GM12878 (cell line): ENCODE results near the gene PBLD. TPM values are rescaled to one million over a fixed set of nuclear protein-coding genes. Genes with fewer than 3 reads are reported as not detected.

Source experiments
- ATAC-seq: fragments of 200-7000 bp; cut with Tn5 transposase; 3 replicates; pipeline ENCODE4 v1.9.1; 2020; ENCODE audit warnings: mild to moderate bottlenecking, moderate library complexity
- BruUV-seq: library from RNA; stranded (reverse); fragments of 400-500 nt; replicated peaks from 2 replicates; lab custom pipeline; 2021; lab: Mats Ljungman, UMichigan
- CTCF ChIA-PET: fragments of 300-600 bp; sonication (Branson Sonifier 250); formaldehyde crosslinking; extraction: SDS; loops from one replicate; lab custom pipeline; 2021; ENCODE audit warnings: inconsistent platforms; lab: Yijun Ruan, JAX
- POLR2A ChIA-PET: fragments of 350-600 bp; formaldehyde crosslinking; extraction: SDS; loops from one replicate; lab custom pipeline; 2021; ENCODE audit warnings: inconsistent platforms; lab: Charles Lee
- RAD21 ChIA-PET: fragments of 300-600 bp; sonication (Branson Sonifier 250); formaldehyde crosslinking; loops from one replicate; lab custom pipeline; 2023; ENCODE audit warnings: antibody characterized with exemption; ENCODE audit not compliant: unreplicated experiment; lab: Charles Lee
- SMC1A ChIA-PET: fragments of 300-600 bp; sonication (Branson Sonifier 250); formaldehyde crosslinking; loops from one replicate; lab custom pipeline; 2023; ENCODE audit not compliant: unreplicated experiment, uncharacterized antibody; lab: Charles Lee
- DNase-seq: peaks from one replicate; pipeline ENCODE4 v3.0.0-alpha.2; 2011; ENCODE audit warnings: low read depth, low spot score
- FAIRE-seq: peaks from 3 replicates; lab custom pipeline; 2011; peaks lifted over from hg19 to GRCh38; lab: Jason Lieb, UNC
- H2AFZ ChIP-seq: 2 replicates; pipeline ENCODE4 v1.6.0; 2011; ENCODE audit warnings: low read depth, low read length, control low read depth; ENCODE audit not compliant: control insufficient read depth
- H3K27ac ChIP-seq: 2 replicates; pipeline ENCODE4 v1.5.1; 2011; ENCODE audit warnings: control low read depth; ENCODE audit not compliant: control insufficient read depth, insufficient read depth
- H3K27me3 ChIP-seq, 2 experiments: replicated peaks in 1 of 2; 2 replicates each; pipeline versions ENCODE4 v1.6.0 to v1.6.1; 2011; ENCODE audit warnings: low read length in 1 of 2; ENCODE audit not compliant: control insufficient read depth in 2 of 2, insufficient read depth in 2 of 2
- H3K36me3 ChIP-seq, 2 experiments: 2 replicates each; pipeline ENCODE4 v1.5.1; 2011; ENCODE audit warnings: low read length in 1 of 2; ENCODE audit not compliant: control insufficient read depth in 2 of 2, insufficient read depth in 2 of 2
- H3K4me1 ChIP-seq: 2 replicates; pipeline ENCODE4 v1.6.1; 2011; ENCODE audit warnings: mild to moderate bottlenecking, low read length, moderate library complexity, mixed read lengths; ENCODE audit not compliant: control insufficient read depth, insufficient read depth
- H3K4me2 ChIP-seq: 2 replicates; pipeline ENCODE4 v1.6.0; 2011; ENCODE audit warnings: control low read depth; ENCODE audit not compliant: control insufficient read depth, insufficient read depth
- H3K4me3 ChIP-seq: fragments of 200-600 bp; sonication (generic); 2 replicates; pipeline ENCODE4 v1.5.1; 2016
- H3K79me2 ChIP-seq: 2 replicates; pipeline ENCODE4 v1.6.0; 2011; ENCODE audit warnings: low read length; ENCODE audit not compliant: control insufficient read depth, insufficient read depth
- H3K9ac ChIP-seq: 2 replicates; pipeline ENCODE4 v1.8.0; 2011; ENCODE audit warnings: low read length, control low read depth, mixed read lengths; ENCODE audit not compliant: control insufficient read depth, insufficient read depth
- H3K9me3 ChIP-seq: replicated peaks from 3 replicates; pipeline ENCODE4 v1.5.1; 2011; ENCODE audit warnings: mild to moderate bottlenecking, low read length; ENCODE audit not compliant: control insufficient read depth, insufficient read depth
- H4K20me1 ChIP-seq: 2 replicates; pipeline ENCODE4 v1.6.0; 2011; ENCODE audit not compliant: control insufficient read depth, insufficient read depth
- BCL3 ChIP-seq: IDR thresholded peaks from 2 replicates; pipeline ENCODE4 v1.6.1; 2011; ENCODE audit warnings: borderline replicate concordance, low read depth, mild to moderate bottlenecking, moderate library complexity, low read length; ENCODE audit not compliant: insufficient read depth, poor library complexity, severe bottlenecking
- CTCF ChIP-seq, 3 experiments: IDR thresholded peaks in 2 of 3; conservative IDR thresholded peaks in 1 of 3; 2 replicates each; pipeline ENCODE4 v1.5.1; 2011; ENCODE audit warnings: low read depth in 3 of 3, low read length in 3 of 3, mild to moderate bottlenecking in 3 of 3, control low read depth in 2 of 3, moderate library complexity in 2 of 3, inconsistent platforms in 1 of 3, mixed read lengths in 1 of 3; ENCODE audit not compliant: control insufficient read depth in 2 of 3, insufficient read depth in 1 of 3; ENCODE audit errors: extremely low read depth in 1 of 3
- NFYA ChIP-seq: IDR thresholded peaks from 2 replicates; pipeline ENCODE4 v1.6.1; 2011; ENCODE audit warnings: low read depth, mild to moderate bottlenecking, low read length, improper control_type of control experiment, borderline replicate concordance
- RAD21 ChIP-seq: IDR thresholded peaks from 2 replicates; pipeline ENCODE4 v1.6.1; 2011; ENCODE audit warnings: mild to moderate bottlenecking, low read depth, low read length, moderate library complexity; ENCODE audit not compliant: insufficient read depth
- RELA ChIP-seq: fragments of 450-650 bp; IDR thresholded peaks from 2 replicates; pipeline ENCODE4 v1.8.0; 2014; ENCODE audit warnings: borderline replicate concordance; ENCODE audit not compliant: partially characterized antibody
- RUNX3 ChIP-seq: IDR thresholded peaks from 2 replicates; pipeline ENCODE4 v1.6.1; 2012; ENCODE audit warnings: low read length, inconsistent platforms
- SMC3 ChIP-seq: IDR thresholded peaks from 2 replicates; pipeline ENCODE4 v1.6.1; 2011; ENCODE audit warnings: low read length, improper control_type of control experiment, borderline replicate concordance
- YY1 ChIP-seq: IDR thresholded peaks from 2 replicates; pipeline ENCODE4 v1.6.1; 2011; ENCODE audit warnings: low read depth, mild to moderate bottlenecking, low read length
- WGBS: methylation state at CpG from one replicate; pipeline ENCODE4 v1.1.6; 2016; ENCODE audit warnings: low lambda C conversion rate; ENCODE audit not compliant: insufficient replicate concordance, insufficient coverage; ENCODE audit errors: missing lambda C conversion rate; 5-methylcytosine and 5-hydroxymethylcytosine counted together
- in situ Hi-C: fragments of 300-500 bp; cut with MboI; formaldehyde crosslinking; loops from 9 replicates; pipeline ENCODE4 v1.14.3; 2018; ENCODE audit warnings: mixed read lengths
- intact Hi-C: fragments of 100-400 bp; cut with micrococcal nuclease; formaldehyde crosslinking; loops from one replicate; pipeline ENCODE4 v1.14.2; 2022; ENCODE audit not compliant: unreplicated experiment
- polyA plus RNA-seq, 11 experiments: library from polyadenylated mRNA; depleted of rRNA in 4 of 11; unstranded in 6 of 11; stranded (reverse) in 5 of 11; fragments of >200 nt; fragmentation: Nextera tagmentation in 4 of 11; fragmentation: Illumina TruSeq in 1 of 11; extraction: Ambion mirVana in 4 of 11; extraction: Trizol in 1 of 11; gene quantifications; 1 replicate in 1 of 11; 2 replicates in 10 of 11; pipeline versions ENCODE4 v1.2.1 to v1.2.3, GENCODE V29; 2011 to 2016; ENCODE audit warnings: inconsistent platforms in 2 of 11, missing spikeins in 2 of 11, low read depth in 1 of 11
- total RNA-seq, 4 experiments: library from RNA; depleted of rRNA in 3 of 4; stranded (reverse); fragments of >200 nt in 3 of 4; fragmentation: Illumina TruSeq in 1 of 4; extraction: Trizol in 1 of 4; gene quantifications; 2 replicates each; pipeline versions ENCODE4 v1.2.1 to v1.2.3, GENCODE V29; 2013 to 2021

PBLD gene
- total and polyA plus RNA-seq, 10 of the 15 experiments (the other 5 are each of a cell fraction or from before 2014, with no cell fraction given): 0.68 to 2.8 (median 1.7) TPM

GRCh38 chr10:68348265-68348741, 15.6 kb upstream of the PBLD start:
- ChIA-PET RAD21 (interaction anchor here (0.7 to 1.6 kb wide), 6 partner anchors 16 to 493 kb away, joined by 3 to 8 read pairs (median 3); partner anchors contain the start of genes HNRNPH3 and PBLD), POLR2A (interaction anchor here (0.6 to 1.5 kb wide), 4 partner anchors 15 to 735 kb away, joined by 3 to 4 read pairs (median 4); partner anchors contain the start of gene HNRNPH3), CTCF (interaction anchor here (0.6 to 3.0 kb wide), 17 partner anchors 9 to 576 kb away, joined by 3 to 32 read pairs (median 4); partner anchors contain the start of genes HNRNPH3 and PBLD), SMC1A (interaction anchor here (0.7 to 2.5 kb wide), 16 partner anchors 9 to 560 kb away, joined by 3 to 24 read pairs (median 4); partner anchors contain the start of genes HNRNPH3 and PBLD)
- Histone ChIP-seq H3K27ac (no peak overlapping the region), H3K4me3 (no peak overlapping the region), H3K9me3 (no peaks in the 10 kb centered on the region), H3K9ac (no peak overlapping the region), H2AFZ (no peak overlapping the region), H3K27me3 (no peaks in the 10 kb centered on the region), H3K36me3 (peaks cover 0 to 15% of the 10 kb centered on the region in 2 experiments; a peak in 1 of 4 replicates), H3K4me2 (no peak overlapping the region), H4K20me1 (no peaks in the 10 kb centered on the region), H3K4me1 (no peaks in the 10 kb centered on the region), H3K79me2 (no peaks in the 10 kb centered on the region)
- intact Hi-C loops (loop anchor here (1.0 to 2.0 kb wide), 2 partner anchors 136 to 493 kb away; no protein-coding TSS in a partner anchor), in situ Hi-C loops (no loop called here)
- TF ChIP-seq RELA (no peak), BCL3 (no peak), YY1 (0 out of 2 replicates have a peak, but pooled peaks have one; percentile 12), RUNX3 (peak; percentile 7; the same call in 1 of the 2 replicates), RAD21 (peak; percentile 54), SMC3 (peak; percentile 50; the same call in 1 of the 2 replicates), NFYA (no peak), CTCF (IDR thresholded peaks at IDR 0.05 in 2 of 3, conservative IDR thresholded peaks at IDR 0.05 in 1 of 3; ENCODE audit: control insufficient read depth in 2 of 3, extremely low read depth in 1 of 3, insufficient read depth in 1 of 3, low read depth in 3 of 3, low read length in 3 of 3) (peak; percentile 63 to 83 (median 81))
- 60% methylated on average over 2 of the region's 2 CpGs for WGBS
- ATAC-seq (peak; percentile 82), FAIRE-seq (peak; percentile 85), DNase-seq (no peak)
- no TSS peak for BruUV-seq
